SK-N-MC (cell line): ENCODE results near the gene ACP7.

Experiments used
- DNase-seq: peaks from one replicate; pipeline ENCODE4 v3.0.0-alpha.2; 2011; ENCODE audit warnings: low read depth, low spot score
- H3K27ac ChIP-seq: fragments of 200-600 bp; sonication (generic); 2 replicates; pipeline ENCODE4 v1.5.1; 2016; ENCODE audit warnings: mixed run types
- H3K36me3 ChIP-seq: fragments of 200-600 bp; sonication (generic); 2 replicates; pipeline ENCODE4 v1.6.1; 2017; ENCODE audit warnings: antibody characterized with exemption, low read length, mixed read lengths; ENCODE audit not compliant: insufficient read depth
- H3K4me3 ChIP-seq: fragments of 200-600 bp; sonication (generic); 2 replicates; pipeline ENCODE4 v1.5.1; 2016
- H3K9ac ChIP-seq: fragments of 200-600 bp; sonication (generic); 2 replicates; pipeline ENCODE4 v1.8.0; 2017; ENCODE audit warnings: mixed run types, mixed read lengths; ENCODE audit not compliant: insufficient read length
- H3K9me3 ChIP-seq: fragments of 200-600 bp; sonication (generic); 2 replicates; pipeline ENCODE4 v1.6.1; 2017; ENCODE audit warnings: low read depth, mild to moderate bottlenecking, antibody characterized with exemption, low read length, moderate library complexity, mixed read lengths
- EZH2 ChIP-seq: fragments of 200-600 bp; sonication (generic); IDR thresholded peaks from one replicate; pipeline ENCODE4 v1.6.1; 2017; ENCODE audit warnings: antibody characterized with exemption
- FOXP2 ChIP-seq: optimal IDR thresholded peaks from 2 replicates; pipeline ENCODE3; 2011; ENCODE audit warnings: mild to moderate bottlenecking, moderate library complexity; ENCODE audit not compliant: insufficient read depth; ENCODE audit errors: extremely low read length, control extremely low read depth
- POLR2AphosphoS5 ChIP-seq: IDR thresholded peaks from 2 replicates; pipeline ENCODE4 v1.6.1; 2012; ENCODE audit warnings: mild to moderate bottlenecking, low read depth, low read length, borderline replicate concordance

The ACP7 gene

GRCh38 chr19:39146091-39146490, 61.9 kb downstream of the ACP7 start:
- Histone ChIP-seq H3K4me3 (no peak overlapping the region), H3K9ac (no peak overlapping the region), H3K36me3 (peaks cover 6% of the 10 kb centered on the region; the same call in 1 of the 2 replicates), H3K27ac (no peak overlapping the region), H3K9me3 (peaks cover 2% of the 10 kb centered on the region; the same call in 1 of the 2 replicates)
- no peak for DNase-seq
- no peak for TF ChIP-seq POLR2AphosphoS5
- no peak for TF ChIP-seq FOXP2
- TF ChIP-seq EZH2 = no peak

- TF ChIP-seq FOXP2 (no peak), EZH2 (no peak), POLR2AphosphoS5 (no peak)
- Histone ChIP-seq H3K9me3 (peaks cover 2% of the 10 kb centered on the region; the same call in 1 of the 2 replicates), H3K4me3 (no peak overlapping the region), H3K27ac (no peak overlapping the region), H3K36me3 (peaks cover 6% of the 10 kb centered on the region; the same call in 1 of the 2 replicates), H3K9ac (no peak overlapping the region)
- DNase-seq = no peak
Observed at GRCh38 chr19:39146686-39147450, 62.7 kb downstream of the ACP7 start.

GRCh38 chr19:39147480-39147879, 63.3 kb downstream of the ACP7 start:
- no peak overlapping the region for H3K4me3 ChIP-seq
- H3K9me3 ChIP-seq = peaks cover 2% of the 10 kb centered on the region; the same call in 1 of the 2 replicates
- H3K27ac ChIP-seq = no peak overlapping the region

GRCh38 chr19:39148939-39149529, 64.9 kb downstream of the ACP7 start:
- H3K36me3 ChIP-seq = peaks cover 6% of the 10 kb centered on the region; the same call in 1 of the 2 replicates
- H3K9ac ChIP-seq = no peak overlapping the region
- TF ChIP-seq POLR2AphosphoS5 (no peak), EZH2 (no peak), FOXP2 (no peak)
- no peak for DNase-seq
- peaks cover 2% of the 10 kb centered on the region; the same call in 1 of the 2 replicates for H3K9me3 ChIP-seq
- no peak overlapping the region for H3K27ac ChIP-seq
- H3K4me3 ChIP-seq = no peak overlapping the region

More at GRCh38 chr19:39147480-39147879, 63.3 kb downstream of the ACP7 start:
- no peak for TF ChIP-seq EZH2
- no peak for TF ChIP-seq POLR2AphosphoS5
- TF ChIP-seq FOXP2 = no peak
- Histone ChIP-seq H3K9ac (no peak overlapping the region), H3K36me3 (peaks cover 6% of the 10 kb centered on the region; the same call in 1 of the 2 replicates)
- DNase-seq = no peak

GRCh38 chr19:39150235-39150634, 66.1 kb downstream of the ACP7 start:
- Histone ChIP-seq H3K27ac (no peak overlapping the region), H3K9me3 (peaks cover 2% of the 10 kb centered on the region; the same call in 1 of the 2 replicates), H3K9ac (no peak overlapping the region), H3K36me3 (peaks cover 6% of the 10 kb centered on the region; the same call in 1 of the 2 replicates), H3K4me3 (no peak overlapping the region)
- TF ChIP-seq EZH2 (no peak), POLR2AphosphoS5 (no peak), FOXP2 (no peak)
- no peak for DNase-seq

- H3K9me3 ChIP-seq = peaks cover 2% of the 10 kb centered on the region; the same call in 1 of the 2 replicates
- TF ChIP-seq POLR2AphosphoS5 (no peak), FOXP2 (no peak), EZH2 (no peak)
- peaks cover 6% of the 10 kb centered on the region; the same call in 1 of the 2 replicates for H3K36me3 ChIP-seq
- no peak overlapping the region for H3K4me3 ChIP-seq
- H3K27ac ChIP-seq = no peak overlapping the region
- no peak for DNase-seq
- no peak overlapping the region for H3K9ac ChIP-seq
Observed at GRCh38 chr19:39150807-39151600, 66.8 kb downstream of the ACP7 start.

- TF ChIP-seq POLR2AphosphoS5 (no peak), EZH2 (no peak), FOXP2 (no peak)
- no peak overlapping the region for H3K27ac ChIP-seq
- H3K4me3 ChIP-seq = no peak overlapping the region
- H3K9ac ChIP-seq = no peak overlapping the region
- DNase-seq = no peak
- peaks cover 6% of the 10 kb centered on the region; the same call in 1 of the 2 replicates for H3K36me3 ChIP-seq
- H3K9me3 ChIP-seq = peaks cover 2% of the 10 kb centered on the region; the same call in 1 of the 2 replicates
Observed at GRCh38 chr19:39152066-39152465, 67.9 kb downstream of the ACP7 start.

GRCh38 chr19:39154100-39154628, 70.0 kb downstream of the ACP7 start:
- H3K27ac ChIP-seq = no peak overlapping the region
- no peak overlapping the region for H3K9ac ChIP-seq
- TF ChIP-seq POLR2AphosphoS5 = no peak
- no peak for TF ChIP-seq FOXP2
- TF ChIP-seq EZH2 = no peak
- H3K9me3 ChIP-seq = no peaks in the 10 kb centered on the region
- peaks cover under 1% of the 10 kb centered on the region; the same call in 1 of the 2 replicates for H3K36me3 ChIP-seq
- H3K4me3 ChIP-seq = no peak overlapping the region
- DNase-seq = no peak
